WTC11 (cell line): ENCODE measurements around the gene VAT1. TPM values are rescaled to one million over a fixed set of nuclear protein-coding genes. Genes with fewer than 3 reads are reported as not detected.

ENCODE experiments used
- ATAC-seq: fragments of 200-7000 bp; cut with Tn5 transposase; 2 replicates; pipeline ENCODE4 v1.10.0; 2021; ENCODE audit warnings: mild to moderate bottlenecking, moderate library complexity
- CTCF ChIA-PET: fragments of 300-600 bp; sonication (Branson Sonifier 250); formaldehyde crosslinking; loops from one replicate; lab custom pipeline; 2021; ENCODE audit warnings: antibody characterized with exemption; lab: Charles Lee
- POLR2A ChIA-PET: fragments of 350-600 bp; sonication (Branson Sonifier 250); formaldehyde crosslinking; loops from one replicate; lab custom pipeline; 2021; ENCODE audit warnings: antibody characterized with exemption; lab: Charles Lee
- DNase-seq: peaks from one replicate; pipeline ENCODE4 v3.0.0; 2021; ENCODE audit warnings: low spot score
- H3K27ac Mint-ChIP-seq: 2 replicates; pipeline ENCODE4 v1.8.0; 2021; ENCODE audit warnings: mixed read lengths
- H3K27me3 Mint-ChIP-seq: 2 replicates; pipeline ENCODE4 v1.8.0; 2021; ENCODE audit warnings: low read depth, mild to moderate bottlenecking, moderate library complexity, mixed read lengths
- H3K36me3 Mint-ChIP-seq: 2 replicates; pipeline ENCODE4 v1.8.0; 2021; ENCODE audit warnings: mixed read lengths
- H3K4me1 Mint-ChIP-seq: 2 replicates; pipeline ENCODE4 v1.8.0; 2022; ENCODE audit warnings: mixed read lengths
- H3K4me3 Mint-ChIP-seq: 2 replicates; pipeline ENCODE4 v1.8.0; 2021; ENCODE audit warnings: mild to moderate bottlenecking, moderate library complexity, mixed read lengths
- H3K9me3 Mint-ChIP-seq: 2 replicates; pipeline ENCODE4 v1.8.0; 2021; ENCODE audit warnings: mixed read lengths
- ARID4B ChIP-seq: sonication (generic); formaldehyde crosslinking; IDR thresholded peaks from 2 replicates; pipeline ENCODE4 v1.8.0; 2023; ENCODE audit warnings: missing genetic modification reagents, mild to moderate bottlenecking, borderline replicate concordance
- ATF2 ChIP-seq: sonication (generic); formaldehyde crosslinking; IDR thresholded peaks from 2 replicates; pipeline ENCODE4 v1.8.1; 2022; ENCODE audit warnings: low read depth, missing genetic modification reagents, borderline replicate concordance
- IRF2 ChIP-seq: sonication (generic); formaldehyde crosslinking; IDR thresholded peaks from 2 replicates; pipeline ENCODE4 v1.8.0; 2022; ENCODE audit warnings: low read depth, missing genetic modification reagents, borderline replicate concordance
- JAZF1 ChIP-seq: fragments of 250-450 bp; sonication (Bioruptor Pico); IDR thresholded peaks from 2 replicates; pipeline ENCODE4 v1.9.0; 2021; ENCODE audit warnings: moderate library complexity, mild to moderate bottlenecking, inconsistent platforms
- MXD4 ChIP-seq: fragments of 250-450 bp; sonication (Bioruptor Pico); IDR thresholded peaks from 2 replicates; pipeline ENCODE4 v1.8.0; 2021; ENCODE audit warnings: mild to moderate bottlenecking, moderate library complexity, borderline replicate concordance
- MYBL2 ChIP-seq: sonication (generic); formaldehyde crosslinking; IDR thresholded peaks from 2 replicates; pipeline ENCODE4 v1.8.1; 2023; ENCODE audit warnings: mild to moderate bottlenecking, moderate library complexity, missing genetic modification reagents
- NR1H2 ChIP-seq: sonication (generic); formaldehyde crosslinking; IDR thresholded peaks from 2 replicates; pipeline ENCODE4 v1.9.0; 2021; ENCODE audit warnings: mild to moderate bottlenecking, moderate library complexity, missing genetic modification reagents
- TP53 ChIP-seq: sonication (generic); formaldehyde crosslinking; IDR thresholded peaks from 2 replicates; pipeline ENCODE4 v1.8.1; 2023; ENCODE audit warnings: mild to moderate bottlenecking, missing genetic modification reagents
- ZBTB21 ChIP-seq: sonication (generic); formaldehyde crosslinking; IDR thresholded peaks from 2 replicates; pipeline ENCODE4 v1.8.1; 2023; ENCODE audit warnings: mild to moderate bottlenecking, missing genetic modification reagents, borderline replicate concordance
- ZNF138 ChIP-seq: sonication (generic); formaldehyde crosslinking; conservative IDR thresholded peaks from 2 replicates; pipeline ENCODE4 v1.8.1; 2022; ENCODE audit warnings: mild to moderate bottlenecking, moderate library complexity, missing genetic modification reagents
- ZNF416 ChIP-seq: fragments of 250-450 bp; sonication (Bioruptor Pico); IDR thresholded peaks from 2 replicates; pipeline ENCODE4 v1.9.0; 2021; ENCODE audit warnings: mild to moderate bottlenecking, inconsistent platforms
- ZNF425 ChIP-seq: fragments of 250-450 bp; sonication (Bioruptor Pico); conservative IDR thresholded peaks from 2 replicates; pipeline ENCODE4 v1.9.0; 2021; ENCODE audit warnings: mild to moderate bottlenecking
- ZNF671 ChIP-seq: fragments of 250-450 bp; sonication (Bioruptor Pico); IDR thresholded peaks from 2 replicates; pipeline ENCODE4 v1.8.0; 2021; ENCODE audit warnings: mild to moderate bottlenecking
- total RNA-seq: library from RNA; stranded (reverse); gene quantifications from 3 replicates; pipeline ENCODE4 v1.2.3, GENCODE V29; 2021
- TF ChIP-seq, protein P1 (sequence below): sonication (generic); formaldehyde crosslinking; IDR thresholded peaks from 2 replicates; pipeline ENCODE4 v1.8.0; 2022; ENCODE audit warnings: missing genetic modification reagents
- TF ChIP-seq, protein P2 (sequence below): fragments of 250-450 bp; sonication (Bioruptor Pico); IDR thresholded peaks from 2 replicates; pipeline ENCODE4 v2.1.2; 2022; ENCODE audit warnings: mild to moderate bottlenecking, moderate library complexity

Gene VAT1
- total RNA-seq, 1 experiment from 2014 or later: 298 TPM

DNA sequence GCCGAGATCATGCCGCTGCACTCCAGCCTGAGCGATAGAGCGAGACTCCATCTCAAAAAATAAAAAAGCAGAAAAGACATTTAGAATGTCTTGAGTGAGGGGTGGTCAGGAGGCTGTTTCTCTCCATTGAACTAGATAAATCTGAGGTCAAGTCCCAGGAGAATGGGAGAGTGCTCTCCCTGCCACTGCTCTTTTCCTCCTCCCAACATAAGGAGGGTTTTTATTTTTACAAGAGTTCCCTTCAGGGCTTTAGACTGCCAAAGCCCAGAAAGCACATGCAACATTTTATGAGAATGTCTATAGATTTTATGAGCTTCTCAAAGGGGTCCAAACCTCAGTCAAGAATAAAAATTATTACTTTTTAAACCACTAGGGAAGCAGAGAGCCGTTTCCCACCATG lies 4.4 kb upstream of the VAT1 start (continued):
- TF ChIP-seq, protein P1, sequence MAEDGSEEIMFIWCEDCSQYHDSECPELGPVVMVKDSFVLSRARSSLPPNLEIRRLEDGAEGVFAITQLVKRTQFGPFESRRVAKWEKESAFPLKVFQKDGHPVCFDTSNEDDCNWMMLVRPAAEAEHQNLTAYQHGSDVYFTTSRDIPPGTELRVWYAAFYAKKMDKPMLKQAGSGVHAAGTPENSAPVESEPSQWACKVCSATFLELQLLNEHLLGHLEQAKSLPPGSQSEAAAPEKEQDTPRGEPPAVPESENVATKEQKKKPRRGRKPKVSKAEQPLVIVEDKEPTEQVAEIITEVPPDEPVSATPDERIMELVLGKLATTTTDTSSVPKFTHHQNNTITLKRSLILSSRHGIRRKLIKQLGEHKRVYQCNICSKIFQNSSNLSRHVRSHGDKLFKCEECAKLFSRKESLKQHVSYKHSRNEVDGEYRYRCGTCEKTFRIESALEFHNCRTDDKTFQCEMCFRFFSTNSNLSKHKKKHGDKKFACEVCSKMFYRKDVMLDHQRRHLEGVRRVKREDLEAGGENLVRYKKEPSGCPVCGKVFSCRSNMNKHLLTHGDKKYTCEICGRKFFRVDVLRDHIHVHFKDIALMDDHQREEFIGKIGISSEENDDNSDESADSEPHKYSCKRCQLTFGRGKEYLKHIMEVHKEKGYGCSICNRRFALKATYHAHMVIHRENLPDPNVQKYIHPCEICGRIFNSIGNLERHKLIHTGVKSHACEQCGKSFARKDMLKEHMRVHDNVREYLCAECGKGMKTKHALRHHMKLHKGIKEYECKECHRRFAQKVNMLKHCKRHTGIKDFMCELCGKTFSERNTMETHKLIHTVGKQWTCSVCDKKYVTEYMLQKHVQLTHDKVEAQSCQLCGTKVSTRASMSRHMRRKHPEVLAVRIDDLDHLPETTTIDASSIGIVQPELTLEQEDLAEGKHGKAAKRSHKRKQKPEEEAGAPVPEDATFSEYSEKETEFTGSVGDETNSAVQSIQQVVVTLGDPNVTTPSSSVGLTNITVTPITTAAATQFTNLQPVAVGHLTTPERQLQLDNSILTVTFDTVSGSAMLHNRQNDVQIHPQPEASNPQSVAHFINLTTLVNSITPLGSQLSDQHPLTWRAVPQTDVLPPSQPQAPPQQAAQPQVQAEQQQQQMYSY: no peak
- TF ChIP-seq MXD4 (CRISPR knock-in tag): no peak
- TF ChIP-seq ZNF138 (CRISPR knock-in tag): no peak

- Mint-ChIP-seq H3K27me3 (peaks cover 3% of the 10 kb centered on the region; the same call in 1 of the 2 replicates), H3K36me3 (peaks cover 9% of the 10 kb centered on the region), H3K4me3 (peak overlapping the region; percentile 85), H3K4me1 (peaks cover 41% of the 10 kb centered on the region), H3K9me3 (no peaks in the 10 kb centered on the region), H3K27ac (no peak overlapping the region)
- ATAC-seq (no peak), DNase-seq (no peak)
- TF ChIP-seq NR1H2 (CRISPR knock-in tag) (no peak), MYBL2 (CRISPR knock-in tag) (no peak), ATF2 (CRISPR knock-in tag) (no peak), JAZF1 (CRISPR knock-in tag) (no peak), ARID4B (CRISPR knock-in tag) (no peak), ZNF416 (CRISPR knock-in tag) (no peak), IRF2 (CRISPR knock-in tag) (no peak), ZNF425 (CRISPR knock-in tag) (no peak), ZNF671 (no peak), ZBTB21 (no peak), TP53 (CRISPR knock-in tag) (no peak)
- TF ChIP-seq, protein P2, sequence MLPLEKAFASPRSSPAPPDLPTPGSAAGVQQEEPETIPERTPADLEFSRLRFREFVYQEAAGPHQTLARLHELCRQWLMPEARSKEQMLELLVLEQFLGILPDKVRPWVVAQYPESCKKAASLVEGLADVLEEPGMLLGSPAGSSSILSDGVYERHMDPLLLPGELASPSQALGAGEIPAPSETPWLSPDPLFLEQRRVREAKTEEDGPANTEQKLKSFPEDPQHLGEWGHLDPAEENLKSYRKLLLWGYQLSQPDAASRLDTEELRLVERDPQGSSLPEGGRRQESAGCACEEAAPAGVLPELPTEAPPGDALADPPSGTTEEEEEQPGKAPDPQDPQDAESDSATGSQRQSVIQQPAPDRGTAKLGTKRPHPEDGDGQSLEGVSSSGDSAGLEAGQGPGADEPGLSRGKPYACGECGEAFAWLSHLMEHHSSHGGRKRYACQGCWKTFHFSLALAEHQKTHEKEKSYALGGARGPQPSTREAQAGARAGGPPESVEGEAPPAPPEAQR: no peak
- ChIA-PET POLR2A (interaction anchor here (0.6 to 0.9 kb wide), 2 partner anchors 12 to 289 kb away, joined by 3 read pairs; no protein-coding TSS in a partner anchor), CTCF (interaction anchor here (0.6 to 3.0 kb wide), 3 partner anchors 15 to 508 kb away, joined by 3 to 45 read pairs (median 3); no protein-coding TSS in a partner anchor)
Observed at GRCh38 chr17:43025766-43026537, 3.8 kb upstream of the VAT1 start.
